Activated CD8-positive, alpha-beta memory T cell treated with anti-CD3 and anti-CD28 coated beads for 48 hours (primary cell): ENCODE results near the gene VIT.

Source experiments
- DNase-seq, 3 experiments: peaks; one replicate each; pipeline ENCODE4 v3.0.0-alpha.2; 2020; ENCODE audit warnings: low read depth in 2 of 3, low spot score in 2 of 3

Gene VIT

GRCh38 chr2:36708041-36708741, 11.7 kb downstream of the VIT start:
- no peak for DNase-seq

GRCh38 chr2:36710858-36711515, 14.5 kb downstream of the VIT start:
- no peak for DNase-seq

DNA sequence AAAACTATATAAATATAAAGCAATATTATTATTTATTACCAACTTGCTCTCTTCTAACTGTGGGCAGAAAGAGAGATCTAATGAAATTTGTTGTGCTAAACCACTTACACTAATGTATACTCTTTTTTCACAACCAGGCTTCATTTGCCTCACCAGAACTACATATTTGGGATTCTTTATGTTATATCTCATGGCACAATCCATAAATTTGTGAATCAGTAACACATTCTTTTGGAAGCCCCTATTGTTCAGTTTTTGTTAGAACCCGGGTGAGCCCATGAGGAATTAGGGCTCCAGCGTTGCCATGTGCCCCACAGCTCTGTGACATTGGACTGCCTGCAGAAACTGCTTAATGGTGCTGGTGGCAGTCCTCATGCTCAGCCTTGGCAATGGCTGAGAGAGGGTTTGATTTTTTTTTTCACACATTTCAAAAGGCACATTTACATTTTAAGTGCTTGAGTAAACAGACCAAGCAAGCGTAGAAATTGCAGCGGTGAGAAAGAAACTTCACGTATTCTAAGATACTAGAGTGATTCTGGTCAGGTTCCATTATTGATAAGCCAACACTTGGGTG, 15.3 kb downstream of the VIT start:
- no peak for DNase-seq

- no peak for DNase-seq
Observed at GRCh38 chr2:36713310-36713709, 16.8 kb downstream of the VIT start.

- no peak for DNase-seq
Observed at GRCh38 chr2:36716111-36716510, 19.6 kb downstream of the VIT start.

DNA sequence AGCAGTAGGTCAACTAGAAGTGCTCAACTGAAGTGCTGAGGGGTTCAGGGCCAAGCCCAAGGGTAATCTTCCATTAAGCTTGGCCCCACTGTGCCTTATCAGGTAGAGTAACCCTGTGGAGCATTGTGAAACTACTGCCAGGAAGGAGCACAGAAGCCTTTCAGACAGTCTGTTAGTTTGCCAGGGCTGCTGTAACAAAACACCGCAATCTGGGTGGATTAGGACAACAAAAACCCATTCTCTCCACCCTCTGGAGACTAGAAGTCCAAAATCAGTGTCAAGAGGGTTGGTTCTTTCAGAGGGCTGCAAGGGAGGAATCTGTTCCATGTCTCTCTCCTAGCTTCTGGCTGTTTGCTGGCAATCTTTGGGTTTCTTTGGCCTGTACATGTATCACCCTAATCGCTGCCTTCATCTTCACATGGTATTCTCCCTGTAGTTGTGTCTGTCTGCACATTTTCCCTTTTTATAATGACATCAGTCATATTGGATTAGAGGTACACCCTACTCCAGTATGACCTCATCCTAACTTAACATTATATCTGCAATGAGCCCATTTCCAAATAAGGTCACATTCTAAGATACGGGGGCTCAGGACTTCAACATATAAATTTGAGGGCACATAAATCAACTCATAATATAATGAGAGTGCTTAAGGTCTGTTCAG, 21.2 kb downstream of the VIT start:
- DNase-seq: no peak

DNA sequence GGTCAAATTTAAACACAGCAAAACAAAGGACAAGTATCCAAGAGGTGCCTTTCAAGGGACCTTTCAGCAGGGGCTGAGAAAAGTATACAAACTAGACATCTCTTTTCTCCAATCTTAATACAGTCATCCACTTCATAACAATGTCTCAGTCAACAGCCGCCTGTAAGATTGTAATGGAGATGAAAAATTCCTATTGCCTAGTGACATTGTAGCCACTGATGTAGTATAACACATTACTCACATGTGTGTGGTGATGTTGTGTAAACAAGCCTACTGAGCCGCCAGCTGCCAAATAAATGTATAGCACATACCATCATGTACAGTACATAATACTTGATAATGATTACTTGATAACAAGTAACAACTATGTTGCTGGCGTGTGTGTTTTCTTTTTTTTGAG, 31.0 kb downstream of the VIT start:
- no peak for DNase-seq

GRCh38 chr2:36729067-36729466, 32.6 kb downstream of the VIT start:
- DNase-seq: no peak

- no peak for DNase-seq
Observed at GRCh38 chr2:36731941-36732672, 35.6 kb downstream of the VIT start.

GRCh38 chr2:36732673-36733036, 36.1 kb downstream of the VIT start:
- DNase-seq: no peak

GRCh38 chr2:36733215-36733614, 36.7 kb downstream of the VIT start:
- DNase-seq: no peak

DNA sequence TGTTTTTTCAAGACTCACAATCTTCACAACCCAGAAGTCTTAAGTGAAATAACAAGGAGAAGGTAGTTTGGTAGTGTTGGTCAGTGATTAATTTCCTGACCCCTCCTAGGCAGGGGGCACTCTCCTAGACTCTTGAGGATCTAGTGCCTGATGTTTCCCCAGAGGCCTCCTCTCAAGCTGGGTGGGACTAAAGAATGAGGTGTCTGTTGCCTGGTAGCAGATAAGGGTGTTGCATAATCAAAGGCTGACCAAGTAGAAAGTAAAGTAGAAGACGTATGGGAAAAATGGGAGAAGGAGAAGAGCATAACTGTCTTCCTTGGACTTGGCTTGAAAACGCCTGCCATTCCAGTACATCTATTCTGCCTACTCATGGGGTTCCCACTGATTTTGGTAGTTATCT, 37.8 kb downstream of the VIT start:
- DNase-seq: no peak

- no peak for DNase-seq
Observed at GRCh38 chr2:36737131-36737750, 40.7 kb downstream of the VIT start.

- DNase-seq: no peak
Observed at GRCh38 chr2:36740061-36740460, 43.6 kb downstream of the VIT start.

- no peak for DNase-seq
Observed at GRCh38 chr2:36741188-36741837, 44.8 kb downstream of the VIT start.

GRCh38 chr2:36743954-36744353, 47.4 kb downstream of the VIT start:
- no peak for DNase-seq

GRCh38 chr2:36748166-36748565, 51.7 kb downstream of the VIT start:
- no peak for DNase-seq

DNA sequence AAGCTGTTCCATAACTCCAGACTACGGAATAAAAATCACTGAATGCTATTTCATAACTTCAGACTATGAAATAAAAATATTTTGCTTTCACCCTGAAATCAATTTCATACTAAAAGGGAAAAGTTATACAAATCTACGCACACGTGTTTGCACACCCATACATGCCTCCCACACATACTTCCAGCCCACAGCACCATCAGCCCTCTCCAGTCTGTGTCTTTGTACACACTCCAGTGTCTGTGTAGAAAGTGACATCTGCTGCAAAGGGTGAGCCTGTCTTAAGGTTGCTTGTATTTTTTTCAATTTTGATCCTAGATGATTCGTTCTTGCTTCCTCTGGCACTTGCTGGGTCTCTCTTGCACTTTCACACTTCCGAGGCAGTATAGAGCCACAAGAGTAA, 53.6 kb downstream of the VIT start:
- DNase-seq: no peak

DNA sequence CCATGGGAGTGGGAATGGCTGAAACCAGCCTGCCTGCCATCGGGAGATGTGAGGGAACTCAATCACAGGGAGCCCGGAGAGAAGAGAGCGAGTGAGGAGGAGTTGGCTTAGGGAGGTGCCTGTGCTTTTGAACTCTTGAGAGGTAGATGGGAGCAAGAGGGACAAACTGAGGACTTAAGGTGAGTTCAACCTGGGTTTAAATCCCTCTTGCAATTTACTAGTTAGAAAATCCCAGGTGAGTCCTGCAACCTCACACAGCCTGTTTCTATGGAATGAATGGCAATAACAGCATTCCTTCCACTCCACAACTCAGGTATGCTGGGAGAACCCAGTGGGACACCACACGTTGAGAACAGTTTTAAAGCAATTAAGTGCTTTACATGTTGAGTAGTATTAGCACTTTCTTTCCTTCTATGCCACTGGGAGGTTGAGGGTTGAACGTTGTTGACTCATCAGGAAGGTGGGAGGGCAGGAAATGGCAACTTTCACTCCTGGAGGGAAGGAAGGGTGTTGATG, 57.3 kb downstream of the VIT start:
- DNase-seq: no peak

DNA sequence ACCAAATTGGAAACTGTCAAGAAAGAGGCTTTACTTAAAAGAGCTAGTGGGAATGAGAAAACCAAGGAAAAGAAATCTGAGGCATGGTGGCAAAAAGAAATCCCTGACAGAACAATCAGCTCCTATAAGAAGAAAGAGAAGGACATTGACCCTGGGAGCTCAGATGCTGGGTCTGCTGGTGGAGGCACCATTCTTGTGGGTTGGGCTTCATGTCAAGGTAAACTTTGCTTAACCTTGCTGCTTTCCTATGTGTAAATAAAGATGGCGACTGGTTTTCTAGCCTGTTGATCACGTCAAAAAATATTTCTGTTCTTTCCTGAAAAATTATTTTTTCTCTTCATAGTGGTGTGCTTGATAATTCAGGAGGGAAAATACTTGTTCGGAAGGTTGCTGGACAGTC, 58.1 kb downstream of the VIT start:
- no peak for DNase-seq
